Transverse colon (tissue), 3 donors: ENCODE data around the gene GPHN.

Experiments
- CTCF ChIP-seq, 5 experiments: fragments of 200-600 bp in 3 of 5; fragments of 450-650 bp in 2 of 5; sonication (generic) in 3 of 5; IDR thresholded peaks; 1 replicate in 2 of 5; 2 replicates in 3 of 5; pipeline ENCODE4 v1.5.1; 2016 to 2017; ENCODE audit warnings: antibody characterized with exemption in 5 of 5, inconsistent platforms in 3 of 5, mild to moderate bottlenecking in 2 of 5, moderate library complexity in 1 of 5
- EP300 ChIP-seq: sonication (generic); formaldehyde crosslinking; IDR thresholded peaks from one replicate; pipeline ENCODE4 v1.6.1; 2017; ENCODE audit warnings: antibody characterized with exemption, low read depth
- POLR2A ChIP-seq: fragments of 450-650 bp; IDR thresholded peaks from one replicate; pipeline ENCODE4 v1.6.1; 2016; ENCODE audit warnings: antibody characterized with exemption, mild to moderate bottlenecking, moderate library complexity

DNA sequence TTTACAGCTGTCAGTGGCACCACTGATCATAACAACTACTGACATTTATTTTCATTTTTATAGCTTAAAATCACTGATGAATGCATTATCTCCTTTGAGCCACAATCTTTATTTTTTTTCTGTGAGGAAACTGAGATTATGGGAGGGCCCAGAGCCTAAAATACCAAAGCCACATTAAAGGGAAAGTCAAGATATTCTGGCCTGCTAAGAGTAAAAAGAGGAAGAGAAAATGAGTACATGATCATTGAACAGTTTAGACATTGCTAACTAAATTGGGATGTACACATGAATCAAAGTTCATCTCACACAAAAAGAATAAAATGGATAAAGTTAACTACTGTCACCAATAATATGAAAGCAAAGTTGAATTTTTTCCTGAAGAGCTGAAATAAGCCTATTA is 510.8 kb downstream of the GPHN start:
- TF ChIP-seq POLR2A (no peak), EP300 (no peak), CTCF (IDR thresholded peaks at IDR 0.05) (no peak)
